Measurements from ENCODE around the gene CCDC87. TPM values are rescaled to one million over a fixed set of nuclear protein-coding genes. Genes with fewer than 3 reads are reported as not detected.

Gene CCDC87
- total and polyA plus RNA-seq, 2 experiments from 2014 or later, result 0.53 TPM; not detected in 1

DNA sequence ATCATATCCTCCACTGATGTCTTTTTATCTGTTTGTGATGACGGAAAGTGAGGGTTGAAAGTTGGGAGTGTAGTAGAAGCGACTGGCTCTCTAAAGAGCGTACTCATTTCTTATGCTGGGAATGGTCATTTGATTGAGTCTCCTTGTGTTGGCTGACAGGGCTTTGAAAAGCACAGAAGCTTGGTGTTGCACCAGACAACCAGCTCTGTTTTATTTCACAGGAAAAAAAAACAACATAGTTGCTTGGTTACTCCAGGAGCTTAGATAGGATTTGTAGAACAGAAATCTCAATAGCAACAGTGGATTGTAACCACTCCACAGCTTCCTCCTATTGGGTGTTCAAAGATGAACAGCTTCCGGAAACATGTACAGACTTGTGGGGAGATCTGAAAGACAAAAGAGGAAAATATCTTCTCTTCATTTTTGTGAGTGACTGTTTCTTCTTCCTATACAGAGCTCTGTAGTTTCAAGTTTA is 26.3 kb upstream of the CCDC87 start:
- H3K4me2 ChIP-seq, result peak overlapping the region; percentile 98
- no peaks in the 10 kb centered on the region for H3K36me3 ChIP-seq (replicated peaks; ENCODE audit: insufficient read depth, low read depth)
- H3K9me2 ChIP-seq (replicated peaks; ENCODE audit: insufficient read depth), result no peaks in the 10 kb centered on the region
- H2AFZ ChIP-seq, result no peak overlapping the region
- H3K9me3 ChIP-seq (ENCODE audit: low read depth), result no peaks in the 10 kb centered on the region
- H3K4me3 ChIP-seq, result peak overlapping the region; percentile 51
- H3K27me3 ChIP-seq, result no peaks in the 10 kb centered on the region
- 36% methylated on average over 4 of the region's 4 CpGs for WGBS (ENCODE audit: low lambda C conversion rate, missing lambda C conversion rate)
- peaks cover 79% of the 10 kb centered on the region for H3K79me2 ChIP-seq
- peaks cover 70% of the 10 kb centered on the region for H4K20me1 ChIP-seq (ENCODE audit: insufficient read depth, poor library complexity, severe bottlenecking)
- H3K27ac ChIP-seq, result peak overlapping the region; percentile 92
- peaks cover 18% of the 10 kb centered on the region for H3K4me1 ChIP-seq (ENCODE audit: insufficient read depth)
- DNase-seq (ENCODE audit: low spot score), result peak; percentile 72
- no peak for TF ChIP-seq EZH2 (IDR thresholded peaks at IDR 0.05; ENCODE audit: borderline replicate concordance)
- no peak for TF ChIP-seq EZH2phosphoT487 (IDR thresholded peaks at IDR 0.05; ENCODE audit: low read depth, severe bottlenecking, unreplicated experiment)
- TF ChIP-seq, protein P1, sequence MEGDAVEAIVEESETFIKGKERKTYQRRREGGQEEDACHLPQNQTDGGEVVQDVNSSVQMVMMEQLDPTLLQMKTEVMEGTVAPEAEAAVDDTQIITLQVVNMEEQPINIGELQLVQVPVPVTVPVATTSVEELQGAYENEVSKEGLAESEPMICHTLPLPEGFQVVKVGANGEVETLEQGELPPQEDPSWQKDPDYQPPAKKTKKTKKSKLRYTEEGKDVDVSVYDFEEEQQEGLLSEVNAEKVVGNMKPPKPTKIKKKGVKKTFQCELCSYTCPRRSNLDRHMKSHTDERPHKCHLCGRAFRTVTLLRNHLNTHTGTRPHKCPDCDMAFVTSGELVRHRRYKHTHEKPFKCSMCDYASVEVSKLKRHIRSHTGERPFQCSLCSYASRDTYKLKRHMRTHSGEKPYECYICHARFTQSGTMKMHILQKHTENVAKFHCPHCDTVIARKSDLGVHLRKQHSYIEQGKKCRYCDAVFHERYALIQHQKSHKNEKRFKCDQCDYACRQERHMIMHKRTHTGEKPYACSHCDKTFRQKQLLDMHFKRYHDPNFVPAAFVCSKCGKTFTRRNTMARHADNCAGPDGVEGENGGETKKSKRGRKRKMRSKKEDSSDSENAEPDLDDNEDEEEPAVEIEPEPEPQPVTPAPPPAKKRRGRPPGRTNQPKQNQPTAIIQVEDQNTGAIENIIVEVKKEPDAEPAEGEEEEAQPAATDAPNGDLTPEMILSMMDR (IDR thresholded peaks at IDR 0.05; ENCODE audit: poor library complexity), result no peak

GRCh38 chr11:66617155-66617834 is 24.4 kb upstream of the CCDC87 start:
- no peak for DNase-seq (ENCODE audit: low spot score)
- Histone ChIP-seq H3K4me3 (peak overlapping the region; percentile 51), H3K36me3 (replicated peaks; ENCODE audit: insufficient read depth, low read depth) (no peaks in the 10 kb centered on the region), H3K27me3 (no peaks in the 10 kb centered on the region), H3K4me1 (ENCODE audit: insufficient read depth) (peaks cover 16% of the 10 kb centered on the region), H3K79me2 (peaks cover 61% of the 10 kb centered on the region), H2AFZ (peak overlapping the region; percentile 33), H3K9me2 (replicated peaks; ENCODE audit: insufficient read depth) (no peaks in the 10 kb centered on the region), H3K4me2 (peak overlapping the region; percentile 98), H3K9me3 (ENCODE audit: low read depth) (no peaks in the 10 kb centered on the region), H3K27ac (peak overlapping the region; percentile 92), H4K20me1 (ENCODE audit: insufficient read depth, poor library complexity, severe bottlenecking) (peaks cover 52% of the 10 kb centered on the region)
- TF ChIP-seq EZH2 (IDR thresholded peaks at IDR 0.05; ENCODE audit: borderline replicate concordance), result no peak
- TF ChIP-seq, protein P1 (IDR thresholded peaks at IDR 0.05; ENCODE audit: poor library complexity), result no peak
- no peak for TF ChIP-seq EZH2phosphoT487 (IDR thresholded peaks at IDR 0.05; ENCODE audit: low read depth, severe bottlenecking, unreplicated experiment)
- 2% methylated on average over 38 of the region's 38 CpGs for WGBS (ENCODE audit: low lambda C conversion rate, missing lambda C conversion rate)

DNA sequence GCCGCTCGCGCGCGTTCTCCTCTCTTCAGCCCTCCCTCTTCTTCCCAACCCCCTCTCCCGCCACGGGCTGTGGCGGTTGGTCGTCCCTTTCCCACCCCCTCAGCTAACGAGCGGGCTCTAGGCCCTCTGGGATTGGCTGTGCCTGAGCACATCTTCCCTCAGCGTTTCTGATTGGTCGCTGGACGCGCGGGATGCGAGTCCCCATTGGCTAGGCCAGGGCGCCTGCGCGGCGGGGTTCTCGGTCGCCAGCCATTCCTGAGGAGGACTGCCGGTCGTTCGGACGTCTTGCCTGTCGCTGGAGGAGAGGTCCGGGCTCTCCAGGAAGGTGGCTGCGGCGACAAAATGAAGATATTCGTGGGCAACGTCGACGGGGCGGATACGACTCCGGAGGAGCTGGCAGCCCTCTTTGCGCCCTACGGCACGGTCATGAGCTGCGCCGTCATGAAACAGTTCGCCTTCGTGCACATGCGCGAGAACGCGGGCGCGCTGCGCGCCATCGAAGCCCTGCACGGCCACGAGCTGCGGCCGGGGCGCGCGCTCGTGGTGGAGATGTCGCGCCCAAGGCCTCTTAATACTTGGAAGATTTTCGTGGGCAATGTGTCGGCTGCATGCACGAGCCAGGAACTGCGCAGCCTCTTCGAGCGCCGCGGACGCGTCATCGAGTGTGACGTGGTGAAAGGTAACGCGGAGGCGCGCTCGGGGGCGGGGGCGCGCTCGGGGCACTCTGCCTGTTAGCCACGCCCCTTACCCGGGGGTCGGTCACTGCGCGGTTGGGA is 23.7 kb upstream of the CCDC87 start, which contains the start of gene RBM14:
Gene RBM14, plus strand, starts transcription at position 252 of the 776 bp plus-strand sequence. Its CDS starts 91 bp downstream, at position 343.
- Histone ChIP-seq H3K4me1 (ENCODE audit: insufficient read depth) (peaks cover 16% of the 10 kb centered on the region), H3K79me2 (peaks cover 54% of the 10 kb centered on the region), H3K27me3 (no peaks in the 10 kb centered on the region), H3K36me3 (replicated peaks; ENCODE audit: insufficient read depth, low read depth) (no peaks in the 10 kb centered on the region), H3K9me2 (replicated peaks; ENCODE audit: insufficient read depth) (no peaks in the 10 kb centered on the region), H3K9me3 (ENCODE audit: low read depth) (no peaks in the 10 kb centered on the region), H3K27ac (peak within 1 kb of the TSS; percentile 96), H4K20me1 (ENCODE audit: insufficient read depth, poor library complexity, severe bottlenecking) (peaks cover 45% of the 10 kb centered on the region), H2AFZ (peak within 1 kb of the TSS; percentile 68), H3K4me3 (peak within 1 kb of the TSS; percentile 51), H3K4me2 (peak within 1 kb of the TSS; percentile 98)
- DNase-seq (ENCODE audit: low spot score), result peak; percentile 100
- WGBS (ENCODE audit: low lambda C conversion rate, missing lambda C conversion rate), result under 1% methylated on average over 85 of the region's 90 CpGs
- TF ChIP-seq EZH2phosphoT487 (IDR thresholded peaks at IDR 0.05; ENCODE audit: low read depth, severe bottlenecking, unreplicated experiment), result no peak
- TF ChIP-seq EZH2 (IDR thresholded peaks at IDR 0.05; ENCODE audit: borderline replicate concordance), result no peak
- TF ChIP-seq, protein P1 (IDR thresholded peaks at IDR 0.05; ENCODE audit: poor library complexity), result no peak

Data from hepatocyte (in vitro differentiated cells).